Hindlimb muscle (tissue), 1 donor: ENCODE measurements around the gene PTPRN2. TPM values are rescaled to one million over a fixed set of nuclear protein-coding genes. Genes with fewer than 3 reads are reported as not detected.
A peak's percentile ranks its signal among the peaks of the same experiment; 100 is the strongest.

ENCODE experiments used
- DNase-seq: peaks from one replicate; pipeline ENCODE4 v3.0.0-alpha.2; 2013
- polyA plus RNA-seq: library from polyadenylated mRNA; unstranded; fragments of 120-200 nt; gene quantifications from one replicate; pipeline ENCODE4 v1.2.1, GENCODE V29; 2013; ENCODE audit not compliant: insufficient read length

Gene PTPRN2
- polyA plus RNA-seq, 1 donor: 2.0 TPM

DNA sequence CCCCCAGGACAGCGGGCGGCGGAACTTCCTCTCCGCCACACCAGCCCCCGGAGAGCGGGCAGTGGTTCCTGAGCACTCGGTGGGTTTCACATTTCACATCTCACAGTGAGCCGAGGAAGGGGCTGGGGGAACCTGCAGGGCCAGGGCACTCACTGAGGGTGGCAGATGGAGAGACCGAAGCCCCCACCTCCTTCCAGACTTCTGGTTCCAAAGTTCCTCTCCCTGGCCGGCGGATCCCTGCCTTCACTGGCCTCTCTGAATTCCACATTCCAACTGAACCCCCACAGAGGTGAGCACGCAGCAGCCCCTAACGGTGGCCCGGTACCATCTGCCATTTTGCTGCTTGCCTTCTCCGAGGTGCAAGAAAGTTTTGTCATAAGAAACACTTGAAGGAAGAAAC, 461.0 kb downstream of the PTPRN2 start:
- DNase-seq: no peak

DNA sequence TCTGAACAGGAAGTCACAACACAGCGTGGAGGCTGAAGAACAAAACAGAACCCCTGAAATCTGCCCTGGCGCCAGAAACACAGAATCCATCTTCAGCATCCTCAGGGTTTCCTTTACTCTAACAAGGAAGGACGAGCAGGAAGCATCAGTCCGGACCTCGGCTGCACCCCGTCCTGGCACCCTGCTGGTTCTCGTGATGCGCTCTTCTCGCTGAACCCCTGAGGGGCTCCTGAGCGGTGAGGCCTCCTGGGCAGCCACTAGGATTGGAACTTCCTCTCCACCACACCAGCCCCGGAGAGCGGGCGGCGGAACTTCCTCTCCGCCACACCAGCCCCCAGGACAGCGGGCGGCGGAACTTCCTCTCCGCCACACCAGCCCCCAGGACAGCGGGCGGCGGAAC, 461.9 kb downstream of the PTPRN2 start:
- no peak for DNase-seq

DNA sequence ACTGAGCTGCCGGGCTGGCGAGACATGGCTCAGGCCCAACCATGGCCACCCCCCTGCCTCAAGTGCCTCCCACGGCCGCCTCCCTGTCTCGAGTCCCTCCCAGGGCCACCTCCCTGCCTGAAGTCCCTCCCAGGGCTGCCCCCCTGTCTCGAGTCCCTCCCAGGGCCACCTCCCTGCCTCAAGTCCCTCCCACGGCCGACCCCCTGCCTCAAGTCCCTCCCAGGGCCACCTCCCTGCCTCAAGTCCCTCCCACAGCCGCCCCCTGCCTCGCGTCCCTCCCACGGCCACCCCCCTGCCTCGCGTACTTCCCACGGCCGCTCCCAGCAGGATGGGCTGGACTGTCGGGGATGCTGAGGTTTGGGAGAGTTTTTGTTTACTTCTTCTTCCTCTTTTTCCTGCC, 462.5 kb downstream of the PTPRN2 start:
- no peak for DNase-seq

DNA sequence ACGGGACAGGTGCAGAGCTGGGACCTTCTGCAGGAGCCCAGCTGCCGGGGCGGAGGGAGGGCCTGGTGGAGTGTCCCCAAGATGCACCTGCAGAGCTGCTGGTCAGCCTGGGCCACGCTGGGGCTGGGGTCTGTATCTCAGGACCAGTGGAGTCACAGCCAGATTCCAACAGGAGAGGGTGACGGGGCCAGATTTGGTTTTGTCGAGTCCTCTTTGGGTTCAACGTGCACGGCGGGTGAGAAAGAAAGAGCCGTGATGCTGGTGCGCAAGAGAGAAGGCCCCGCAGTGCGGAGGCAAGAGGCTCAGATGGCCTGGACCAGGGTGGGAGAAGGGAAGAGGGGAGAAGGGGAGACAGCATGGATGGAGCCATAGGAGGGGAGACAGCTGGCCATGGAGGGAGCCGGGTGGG, 462.9 kb downstream of the PTPRN2 start:
- DNase-seq: no peak

DNA sequence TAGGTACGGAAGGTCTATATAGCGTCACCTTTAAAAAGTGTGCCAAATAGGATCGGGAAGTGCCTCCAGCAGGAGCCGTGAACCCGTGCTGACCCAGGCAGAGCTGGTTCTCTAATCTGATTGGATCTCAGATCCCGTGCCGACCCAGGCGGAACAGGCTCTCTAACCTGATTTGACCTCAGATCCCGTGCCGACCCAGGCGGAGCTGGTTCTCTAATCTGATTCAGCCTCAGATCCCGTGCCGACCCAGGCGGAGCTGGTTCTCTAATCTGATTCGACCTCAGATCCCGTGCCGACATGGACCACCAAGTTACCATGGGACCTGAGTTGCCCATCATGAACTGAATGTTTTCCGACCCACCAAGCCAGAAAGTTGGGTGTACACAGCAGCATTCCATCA, 463.9 kb downstream of the PTPRN2 start:
- no peak for DNase-seq

DNA sequence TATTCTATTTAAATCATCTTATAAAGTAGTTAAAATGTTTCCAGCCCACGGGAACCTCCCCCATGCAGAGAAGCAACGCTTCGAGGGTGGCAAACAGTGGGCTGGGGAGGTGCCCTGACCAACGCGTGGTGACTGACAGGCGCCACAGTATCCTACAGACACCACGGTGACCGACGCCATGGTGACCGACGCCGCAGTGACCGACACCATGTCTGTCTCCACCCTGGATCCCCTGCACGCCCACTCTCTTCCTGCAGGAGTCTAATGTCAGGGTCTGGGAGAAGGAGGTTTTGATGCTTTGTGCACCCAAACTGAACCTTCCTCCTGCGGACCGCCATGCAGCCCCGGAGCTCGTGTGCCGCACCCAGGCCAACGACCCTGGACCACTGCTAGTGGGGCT, 464.4 kb downstream of the PTPRN2 start:
- DNase-seq: no peak

DNA sequence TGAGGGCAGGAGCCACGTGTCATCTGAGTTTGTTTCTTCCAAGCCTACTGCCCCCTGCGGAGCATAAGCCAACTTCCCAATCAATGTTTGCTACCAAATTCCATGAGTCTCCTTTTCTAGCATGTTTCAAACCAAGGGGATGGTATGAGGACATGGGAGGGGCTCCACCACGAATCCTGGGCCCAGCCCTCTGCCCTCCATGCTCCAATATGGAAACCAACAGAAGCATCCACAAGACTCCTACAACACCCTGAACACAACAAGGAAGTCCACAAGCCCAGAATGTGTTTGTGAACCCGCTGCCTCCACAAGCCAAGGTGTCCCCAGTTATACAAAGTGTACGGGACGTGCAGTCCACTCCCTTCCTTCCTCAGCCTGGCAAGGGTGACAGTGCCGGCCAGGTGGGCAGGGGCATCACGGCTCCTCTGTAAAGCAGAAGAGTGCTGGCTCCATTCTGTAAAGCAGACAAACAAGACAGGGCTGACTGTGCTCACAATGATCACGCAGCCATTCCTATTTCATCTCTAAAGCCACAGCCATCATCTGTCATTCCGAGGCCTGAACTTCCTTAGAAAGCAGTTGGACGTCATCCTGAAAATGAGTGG, 466.1 kb downstream of the PTPRN2 start:
- no peak for DNase-seq

DNA sequence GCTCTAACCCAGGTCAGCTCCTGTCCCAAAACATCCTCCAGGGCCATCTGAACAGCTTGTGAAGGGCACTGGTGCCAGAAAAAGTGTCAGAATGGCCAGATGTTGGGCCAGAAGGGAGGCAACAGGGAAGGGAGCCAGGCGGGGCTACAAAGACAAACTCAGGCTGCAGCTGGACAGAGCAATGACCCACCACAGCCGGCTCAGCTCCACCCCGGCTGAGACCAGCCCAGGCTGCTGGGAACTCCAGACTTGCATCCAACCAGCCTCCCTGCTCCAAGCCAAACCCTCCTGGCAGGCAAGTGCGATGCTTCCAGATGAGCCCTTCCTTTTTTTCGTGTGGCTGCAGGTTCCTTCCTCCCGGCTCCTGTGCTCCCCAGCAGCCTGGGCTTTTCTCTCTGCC, 466.9 kb downstream of the PTPRN2 start:
- peak; percentile 53 for DNase-seq

DNA sequence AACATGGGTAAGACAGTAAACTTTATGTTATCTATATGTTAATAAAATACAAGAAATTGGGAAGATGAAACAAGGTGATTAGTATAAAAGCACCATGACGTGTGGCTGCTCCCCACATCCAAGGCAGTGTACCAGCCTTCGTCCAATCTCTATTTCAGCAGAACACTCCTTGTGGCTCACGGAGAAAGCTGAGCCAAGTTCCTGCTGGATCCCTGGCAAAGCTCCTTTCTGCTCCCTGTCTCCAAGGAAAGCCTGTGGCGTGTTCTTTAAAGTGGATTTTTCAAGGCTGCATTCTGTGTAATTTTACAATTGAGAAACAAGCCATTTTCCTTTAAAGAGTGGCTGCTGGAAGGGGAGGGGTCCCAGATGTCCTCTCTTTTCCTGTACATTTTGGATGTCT, 467.3 kb downstream of the PTPRN2 start:
- DNase-seq: no peak

DNA sequence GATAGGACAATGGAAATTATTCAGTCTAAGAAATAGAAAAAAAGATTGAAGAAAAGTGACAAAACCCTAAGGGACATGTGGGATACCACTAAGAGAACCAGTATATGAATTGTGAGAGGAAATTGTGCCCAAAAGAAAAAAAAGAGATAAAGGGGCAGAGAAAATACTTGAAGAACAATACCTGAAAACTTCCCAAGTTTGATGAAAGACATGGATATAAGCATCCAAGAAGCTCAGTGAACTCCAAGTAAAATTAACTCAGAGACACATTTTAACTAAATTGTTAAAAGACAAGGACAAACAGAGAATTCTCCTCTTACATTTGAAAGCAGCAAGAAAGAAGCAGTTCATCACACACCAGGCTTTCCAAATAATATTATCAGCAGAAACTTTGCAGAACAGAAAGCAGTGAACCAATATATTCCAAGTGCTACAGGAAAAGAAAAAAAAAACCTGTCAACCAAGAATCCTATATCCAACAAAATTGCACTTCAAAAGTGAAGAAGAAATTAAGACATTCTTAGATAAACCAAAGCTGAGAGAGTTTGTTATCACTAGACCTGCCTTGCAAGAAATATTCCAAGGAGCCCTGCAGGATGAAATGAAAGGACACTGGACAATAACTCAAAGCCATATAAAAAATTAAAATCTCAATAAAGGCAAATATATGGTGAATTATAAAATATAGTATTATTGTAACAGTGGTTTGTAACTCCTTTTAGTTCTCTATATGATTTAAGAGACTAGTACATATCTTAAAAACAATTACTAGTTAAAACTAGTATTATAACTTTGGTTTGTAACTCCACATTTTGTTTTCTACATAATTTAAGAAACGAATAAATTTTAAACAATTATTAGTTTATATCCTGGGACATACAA, 470.0 kb downstream of the PTPRN2 start:
- DNase-seq: no peak

DNA sequence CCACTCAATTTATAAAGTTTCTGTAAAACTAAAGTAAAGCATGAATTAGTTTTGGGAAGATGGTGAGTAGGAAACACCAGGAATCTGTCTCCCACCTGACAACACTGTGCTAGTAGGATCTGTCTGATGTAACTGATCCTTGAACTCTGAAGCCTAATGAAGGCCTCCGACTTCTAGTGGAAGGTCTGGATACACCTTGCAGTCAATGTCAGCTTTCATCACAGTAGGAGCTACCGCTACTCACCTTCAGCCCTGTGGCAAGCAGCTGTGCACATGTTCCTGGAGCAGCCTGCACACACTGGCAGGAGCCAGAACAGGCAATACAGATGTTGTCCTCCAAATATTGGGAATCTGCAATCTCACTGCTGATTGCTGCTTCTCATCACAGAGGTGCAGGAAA, 471.4 kb downstream of the PTPRN2 start:
- DNase-seq: no peak

DNA sequence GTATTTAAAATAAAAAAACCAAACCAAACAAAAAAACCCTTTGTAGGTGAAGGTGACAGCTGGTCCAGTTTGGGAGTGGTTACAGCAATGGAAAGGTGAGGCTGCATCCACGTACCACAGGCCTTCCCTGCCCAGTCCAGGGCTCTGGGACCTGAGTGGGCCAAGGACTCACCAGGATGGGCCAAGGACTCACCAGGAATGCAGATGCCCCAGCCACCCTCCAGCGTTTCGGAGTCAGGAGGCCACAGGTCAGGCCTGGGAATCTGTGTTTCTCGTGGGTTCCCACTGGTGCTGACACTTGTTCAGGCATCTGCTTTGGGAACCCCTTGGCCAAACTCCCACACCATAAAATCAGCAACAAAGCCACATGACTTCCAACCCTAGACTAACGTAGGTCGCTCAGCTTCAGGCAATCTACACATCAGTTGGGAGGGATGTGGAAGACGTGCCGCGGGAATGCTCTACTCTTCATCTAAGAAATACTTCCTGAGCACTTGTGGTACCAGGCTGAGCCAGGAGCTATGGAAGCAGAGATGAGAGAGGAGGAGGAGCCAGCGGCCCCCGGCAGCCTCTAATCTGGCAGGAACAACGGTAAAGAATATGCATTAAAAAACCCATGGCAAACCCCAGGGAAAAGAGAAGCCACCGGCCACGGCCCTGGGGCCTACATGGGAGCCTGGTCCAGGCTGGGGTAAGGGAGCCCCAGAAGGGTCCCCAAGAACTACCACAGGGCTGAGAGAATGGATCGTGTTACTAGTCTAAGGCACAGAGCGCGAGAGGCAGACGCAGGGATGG, 473.4 kb downstream of the PTPRN2 start:
- no peak for DNase-seq

DNA sequence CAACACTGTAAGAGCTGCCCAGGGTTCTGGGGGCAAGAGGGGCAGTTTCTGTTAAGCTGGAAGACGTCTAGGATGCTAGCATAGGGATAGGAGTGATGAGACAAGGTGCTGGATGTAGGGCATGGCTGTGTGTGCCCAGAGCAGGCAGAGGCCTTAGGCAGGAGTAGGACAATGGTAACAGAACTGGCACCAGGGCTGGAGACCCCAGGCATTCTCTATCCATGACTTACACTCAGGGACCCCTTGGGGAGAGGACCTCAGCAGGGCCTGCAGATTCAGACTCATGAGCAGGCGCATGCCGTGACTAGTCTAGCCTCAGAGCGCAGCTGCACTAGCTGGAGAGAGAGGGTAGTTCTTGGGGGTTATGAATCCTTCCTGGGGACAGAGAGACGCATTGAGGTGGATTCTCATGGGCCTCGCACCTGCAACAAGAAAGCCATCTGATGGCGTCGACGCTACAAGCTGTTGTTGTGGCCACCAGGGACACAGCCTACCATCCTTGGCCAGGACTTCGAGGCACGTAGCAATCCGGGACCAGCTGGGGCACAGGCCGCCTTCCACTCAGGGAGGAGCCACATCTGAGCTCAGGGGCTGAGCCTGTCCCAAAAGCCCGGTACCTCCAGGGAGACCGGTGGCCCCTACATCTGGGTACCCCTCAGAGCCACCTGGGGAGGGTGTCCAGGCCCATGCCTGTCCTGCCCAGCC, 474.1 kb downstream of the PTPRN2 start:
- DNase-seq: no peak

DNA sequence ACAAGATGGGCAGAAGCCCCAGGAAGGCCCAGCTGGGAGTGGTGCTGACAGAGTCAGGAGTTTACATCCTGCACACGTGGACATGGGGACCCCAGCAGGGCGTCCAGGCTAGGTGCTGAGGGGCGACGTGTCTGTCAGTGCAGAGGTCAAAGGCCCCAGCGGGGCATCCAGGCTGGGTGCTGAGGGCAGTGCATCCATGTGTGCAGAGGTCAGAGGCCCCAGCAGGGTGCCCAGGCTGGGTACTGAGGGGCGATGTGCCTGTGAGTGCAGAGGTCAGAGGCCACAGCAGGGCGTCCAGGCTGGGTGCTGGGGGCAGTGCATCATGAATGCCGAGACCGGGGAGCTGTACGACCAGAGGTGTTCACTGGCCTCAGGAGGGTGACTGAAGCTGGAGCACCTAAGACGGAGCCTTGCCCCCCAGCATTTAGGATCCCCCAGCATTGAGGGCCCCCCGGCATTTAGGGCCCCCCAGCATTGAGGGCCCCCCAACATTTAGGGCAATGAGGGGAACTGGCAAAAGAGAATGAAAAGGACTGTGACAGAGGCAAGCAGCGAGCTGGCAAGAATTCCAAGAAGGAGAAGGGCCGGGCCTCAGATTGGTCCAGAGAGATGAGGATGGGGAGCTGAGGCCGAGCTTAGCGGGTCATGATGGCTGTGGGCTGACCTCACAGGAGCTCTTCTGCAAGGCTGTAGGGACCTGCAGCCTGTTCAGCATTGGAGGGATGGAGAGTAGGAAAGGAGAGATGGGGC, 474.9 kb downstream of the PTPRN2 start:
- DNase-seq: no peak

DNA sequence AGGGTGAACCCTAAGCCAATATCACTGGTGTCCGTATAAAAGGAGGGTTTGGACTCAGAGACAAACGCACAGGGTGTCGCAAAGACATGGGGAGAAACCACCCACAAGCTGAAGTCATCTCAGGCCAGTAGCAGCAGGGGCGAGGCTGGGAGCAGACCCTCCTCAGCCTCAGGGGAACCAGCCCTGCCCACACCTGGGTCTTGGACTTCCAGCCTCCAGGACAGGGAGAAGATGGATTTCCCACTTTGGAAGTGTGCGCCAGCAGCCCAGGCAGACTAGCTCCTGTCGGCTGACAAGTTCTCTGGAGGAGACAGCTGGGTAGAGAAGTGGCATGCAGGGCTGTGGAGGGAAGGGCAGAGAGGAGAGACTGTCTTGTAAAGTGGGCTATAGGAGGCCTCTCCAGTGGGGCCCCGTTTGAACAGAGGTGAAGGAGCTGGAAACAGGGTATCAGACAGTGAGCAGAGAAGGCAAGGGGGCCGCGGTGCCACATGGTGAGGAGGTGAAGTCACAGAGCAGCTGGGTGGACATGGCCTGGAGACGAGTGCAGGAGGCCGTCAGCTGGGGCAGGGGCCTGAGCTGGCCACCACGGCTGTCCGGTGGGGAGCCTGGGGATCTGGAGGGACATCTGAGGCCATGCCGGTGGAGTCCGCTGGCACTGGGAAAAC, 475.6 kb downstream of the PTPRN2 start:
- DNase-seq: no peak

DNA sequence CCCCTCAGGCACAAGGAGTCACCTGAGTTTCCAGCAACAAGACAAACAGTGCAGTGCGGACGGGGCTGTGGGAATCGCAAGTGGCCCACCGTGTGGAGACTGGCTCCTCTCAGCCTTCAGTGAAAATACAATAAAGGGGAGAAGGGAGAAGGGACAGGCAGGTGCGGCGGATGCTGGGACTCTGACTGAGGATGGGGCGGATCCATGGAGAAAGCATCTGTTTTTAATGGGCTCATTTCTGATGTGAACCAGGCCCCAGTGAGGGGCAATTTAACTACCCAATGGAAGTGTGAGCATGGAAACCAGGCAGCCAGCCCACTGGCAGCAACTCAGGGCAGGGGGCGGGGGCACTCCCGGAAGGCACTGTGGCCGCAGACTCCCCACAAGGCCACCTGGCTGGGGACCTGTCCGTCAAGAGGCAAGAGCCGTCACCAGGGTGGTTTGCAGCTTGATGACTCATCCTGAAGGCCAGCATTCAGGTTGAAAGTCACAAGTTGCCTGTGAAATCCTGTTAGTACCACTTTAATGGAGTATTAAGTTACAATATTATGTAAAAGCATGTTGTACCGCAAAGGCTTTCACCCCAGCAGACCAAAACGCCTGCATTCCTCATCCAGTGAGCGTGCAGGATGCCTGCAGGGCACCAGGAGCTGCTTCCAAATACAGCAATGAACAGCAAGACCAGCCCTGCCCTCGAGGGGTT, 476.4 kb downstream of the PTPRN2 start:
- DNase-seq: no peak

DNA sequence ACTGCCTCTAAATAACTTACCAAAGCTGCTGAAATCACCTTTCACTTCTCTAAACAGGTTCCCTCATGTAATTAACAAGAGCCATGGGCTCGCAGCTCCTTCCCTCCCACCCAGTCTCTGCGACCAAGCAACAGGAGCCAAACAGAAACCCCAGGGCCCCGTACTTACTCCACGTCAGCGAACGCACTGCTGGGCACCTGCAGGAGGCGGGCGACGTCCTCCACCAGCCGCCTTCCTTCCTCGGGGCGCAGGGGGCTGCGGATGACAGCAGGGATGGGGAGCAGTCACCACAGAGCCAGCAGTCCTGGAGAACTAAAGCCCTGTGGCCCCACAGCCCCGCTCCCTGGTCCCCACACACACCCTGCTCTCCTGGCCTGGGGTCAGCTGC, 477.0 kb downstream of the PTPRN2 start:
- no peak for DNase-seq

DNA sequence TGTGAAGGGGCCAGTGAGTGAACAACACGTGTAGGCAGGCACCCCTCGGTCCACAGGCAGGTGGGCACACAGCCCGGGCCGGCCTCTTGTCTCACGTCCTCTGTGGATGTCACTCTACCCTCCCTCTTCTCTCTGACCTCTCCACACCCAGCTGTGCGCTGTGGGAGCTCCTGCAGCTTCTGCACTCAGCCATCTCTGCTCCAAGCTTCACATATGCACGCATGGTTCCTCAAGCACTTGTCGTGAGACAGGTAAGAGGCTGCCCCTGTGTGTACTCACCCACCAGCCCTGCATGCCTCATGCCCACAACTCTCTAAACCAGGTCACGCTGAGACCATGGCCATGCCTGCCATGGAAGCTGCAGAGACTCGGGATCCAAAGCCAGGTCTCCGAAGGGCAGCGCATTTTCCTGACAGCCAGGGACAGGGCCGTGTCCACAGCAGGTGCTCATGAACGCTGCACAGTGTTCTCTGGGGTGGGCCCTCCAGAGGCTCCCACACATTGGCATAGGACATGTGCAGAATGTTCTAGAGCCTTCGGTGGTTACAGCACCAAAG, 477.5 kb downstream of the PTPRN2 start:
- no peak for DNase-seq

DNA sequence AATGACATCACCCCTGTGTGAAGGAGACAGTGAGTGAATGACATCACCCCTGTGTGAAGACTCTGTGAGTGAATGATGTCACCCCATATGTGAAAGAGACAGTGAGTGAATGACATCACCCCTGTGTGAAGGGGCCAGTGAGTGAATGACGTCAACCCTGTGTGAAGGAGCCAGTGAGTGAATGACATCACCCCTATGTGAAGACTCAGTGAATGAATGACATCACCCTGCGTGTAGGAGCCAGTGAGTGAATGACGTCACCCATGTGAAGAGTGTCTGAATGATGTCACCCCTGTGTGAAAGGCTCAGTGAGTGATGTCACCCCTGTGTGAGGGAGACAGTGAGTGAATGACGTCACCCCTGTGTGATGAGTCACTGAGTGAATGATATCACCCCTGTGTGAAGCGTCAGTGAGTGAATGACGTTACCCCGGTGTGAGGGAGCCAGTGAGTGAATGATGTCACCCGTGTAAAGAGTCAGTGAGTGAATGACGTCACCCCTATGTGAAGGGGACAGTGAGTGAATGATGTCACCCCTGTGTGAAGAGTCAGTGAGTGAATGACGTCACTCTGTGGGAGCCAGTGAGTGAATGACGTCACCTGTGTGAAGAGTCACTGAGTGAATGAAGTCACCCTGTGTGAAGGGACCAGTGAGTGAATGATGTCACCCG, 478.1 kb downstream of the PTPRN2 start:
- DNase-seq: no peak
